GM18873 (cell line): ENCODE measurements around the gene MUS81.
"Not testable (repeated sequence)": the region's sequence is repeated elsewhere in the genome, so short reads cannot be mapped to it uniquely, and the experiment has no call there.

Experiments used
- ATAC-seq: cut with Tn5 transposase; IDR thresholded peaks from one replicate; pipeline ENCODE4 v1.9.1; 2021; ENCODE audit warnings: mild to moderate bottlenecking, moderate library complexity, moderate number of reproducible peaks; ENCODE audit not compliant: unreplicated experiment, low FRiP score

Gene MUS81

GRCh38 chr11:65888163-65888814 lies 28.1 kb downstream of the MUS81 start, which contains the start of gene FIBP:
Gene FIBP, minus strand, starts transcription at chr11:65888471. Its CDS starts 53 bp downstream, at chr11:65888418.
- peak; percentile 29 for ATAC-seq

DNA sequence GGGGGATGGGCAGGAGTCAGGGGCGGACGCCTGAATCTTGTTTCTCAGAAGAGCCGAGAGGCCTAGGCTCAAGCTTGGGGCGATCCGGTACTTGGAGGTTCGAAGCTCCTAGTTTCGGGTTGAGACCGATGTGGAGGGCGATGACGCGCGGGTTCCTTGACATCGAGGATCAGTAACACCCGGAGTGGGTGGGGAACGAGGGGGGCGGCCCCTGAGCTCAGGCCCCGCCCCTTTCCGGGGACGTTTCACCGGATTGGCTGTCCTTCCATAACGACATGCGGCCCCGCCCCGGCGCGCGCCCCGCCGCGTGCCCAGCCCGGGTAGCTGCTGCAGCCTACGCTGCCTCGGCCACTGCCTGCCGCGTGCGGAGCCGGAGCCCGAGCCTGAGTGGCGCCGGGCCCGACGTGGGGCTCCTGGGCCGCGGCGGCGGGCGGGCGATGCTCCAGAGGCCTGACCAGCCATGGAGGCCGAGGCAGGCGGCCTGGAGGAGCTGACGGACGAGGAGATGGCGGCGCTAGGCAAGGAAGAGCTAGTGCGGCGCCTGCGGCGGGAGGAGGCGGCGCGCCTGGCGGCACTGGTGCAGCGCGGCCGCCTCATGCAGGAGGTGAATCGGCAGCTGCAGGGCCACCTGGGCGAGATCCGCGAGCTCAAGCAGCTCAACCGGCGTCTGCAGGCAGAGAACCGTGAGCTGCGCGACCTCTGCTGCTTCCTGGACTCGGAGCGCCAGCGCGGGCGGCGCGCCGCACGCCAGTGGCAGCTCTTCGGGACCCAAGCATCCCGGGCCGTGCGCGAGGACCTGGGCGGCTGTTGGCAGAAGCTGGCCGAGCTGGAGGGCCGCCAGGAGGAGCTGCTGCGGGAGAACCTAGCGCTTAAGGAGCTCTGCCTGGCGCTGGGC lies 30.3 kb downstream of the MUS81 start, which contains the start of gene CCDC85B:
TSS of gene CCDC85B (plus strand) at position 350 of the 895 bp plus-strand sequence. CDS start at position 461, 111 bp downstream.
- peak; percentile 46 for ATAC-seq

GRCh38 chr11:65891219-65892136 lies 31.2 kb downstream of the MUS81 start:
- ATAC-seq: no peak

GRCh38 chr11:65892137-65892540 lies 31.9 kb downstream of the MUS81 start:
- not testable (repeated sequence) for ATAC-seq

GRCh38 chr11:65892661-65893317 lies 32.6 kb downstream of the MUS81 start:
- ATAC-seq: no peak

GRCh38 chr11:65894034-65894591 lies 33.9 kb downstream of the MUS81 start:
- ATAC-seq: no peak

GRCh38 chr11:65895482-65895981 lies 35.3 kb downstream of the MUS81 start:
- no peak for ATAC-seq

- no peak for ATAC-seq
Measured at GRCh38 chr11:65896034-65896999, 36.1 kb downstream of the MUS81 start.

GRCh38 chr11:65897020-65897471 lies 36.8 kb downstream of the MUS81 start:
- no peak for ATAC-seq

GRCh38 chr11:65898656-65899355 lies 38.6 kb downstream of the MUS81 start:
- no peak for ATAC-seq

GRCh38 chr11:65899356-65900124 lies 39.3 kb downstream of the MUS81 start:
- ATAC-seq: no peak

DNA sequence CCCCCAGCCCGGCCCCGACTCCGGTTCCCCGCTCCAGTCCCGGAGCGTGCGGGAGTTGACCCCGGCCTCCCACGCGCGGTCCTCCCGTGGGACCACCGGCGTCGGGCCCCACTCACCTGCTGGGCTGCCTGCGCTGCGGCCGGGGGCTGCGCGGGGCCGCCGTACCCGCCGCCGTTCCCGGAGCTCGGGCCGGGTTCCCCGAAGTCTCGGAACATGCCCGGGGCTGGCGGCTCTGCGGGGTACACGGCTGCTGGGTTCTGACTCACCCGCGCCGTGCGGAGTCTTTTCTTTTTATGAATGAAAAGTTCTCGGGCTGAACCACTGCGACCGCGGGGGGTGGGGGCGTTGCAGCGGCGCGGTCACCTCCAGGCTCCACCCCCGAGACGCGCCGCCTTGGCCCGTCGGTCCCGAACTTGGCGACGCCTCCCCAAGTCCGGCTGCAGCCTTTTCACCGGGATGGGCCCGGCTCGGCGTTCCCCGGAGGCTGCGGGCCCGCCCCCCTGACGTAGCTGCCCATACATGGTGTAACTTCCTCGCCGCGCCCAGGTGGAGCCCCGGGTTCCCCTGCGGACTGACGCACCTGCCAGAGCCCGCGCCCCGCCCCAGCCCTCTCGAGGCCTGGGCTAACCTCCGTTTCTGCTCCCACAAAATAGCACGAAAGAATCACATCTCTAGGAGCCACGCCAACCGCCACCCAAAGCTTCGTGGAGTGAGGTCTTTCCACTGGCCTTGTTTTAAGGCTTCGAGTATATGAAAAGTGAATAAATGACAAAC lies 40.1 kb downstream of the MUS81 start, which contains the start of gene FOSL1:
TSS of gene FOSL1 (minus strand) at position 264 of the 774 bp plus-strand sequence. CDS start at position 215, 49 bp downstream.
- peak; percentile 54 for ATAC-seq

DNA sequence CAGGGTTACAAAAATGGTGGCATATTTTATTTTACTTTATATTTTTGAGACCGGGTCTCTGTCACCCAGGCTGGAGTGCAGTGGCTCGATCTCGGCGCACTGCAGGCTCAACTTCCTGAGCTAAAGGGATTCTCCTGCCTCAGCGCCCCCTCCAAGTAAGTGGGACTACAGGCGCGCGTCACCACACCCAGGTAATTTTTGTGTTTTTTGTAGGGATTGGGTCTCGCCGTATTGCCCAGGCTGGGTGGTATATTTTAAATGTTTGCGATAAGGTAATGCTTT lies 40.6 kb downstream of the MUS81 start:
- ATAC-seq: no peak

DNA sequence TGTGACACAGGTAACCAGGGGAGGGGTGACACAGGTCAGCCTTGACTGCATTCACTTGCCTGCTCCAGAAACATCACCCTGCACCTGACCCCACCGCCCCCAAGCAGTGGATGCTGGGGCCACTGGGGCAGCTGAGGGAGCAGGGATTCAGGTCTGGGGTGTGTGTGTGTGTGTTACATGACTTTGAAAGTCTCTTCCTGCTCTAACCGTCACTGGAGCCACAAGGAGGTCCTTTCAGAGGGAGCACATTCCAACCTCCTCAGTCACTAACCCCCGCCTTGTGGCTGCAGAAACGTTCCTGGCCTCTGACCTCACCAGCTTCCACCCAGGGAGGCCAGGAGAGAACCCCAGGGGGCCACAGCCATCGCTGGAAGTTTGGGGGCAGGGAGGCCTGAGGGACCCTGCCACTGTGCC lies 42.8 kb downstream of the MUS81 start:
- no peak for ATAC-seq

DNA sequence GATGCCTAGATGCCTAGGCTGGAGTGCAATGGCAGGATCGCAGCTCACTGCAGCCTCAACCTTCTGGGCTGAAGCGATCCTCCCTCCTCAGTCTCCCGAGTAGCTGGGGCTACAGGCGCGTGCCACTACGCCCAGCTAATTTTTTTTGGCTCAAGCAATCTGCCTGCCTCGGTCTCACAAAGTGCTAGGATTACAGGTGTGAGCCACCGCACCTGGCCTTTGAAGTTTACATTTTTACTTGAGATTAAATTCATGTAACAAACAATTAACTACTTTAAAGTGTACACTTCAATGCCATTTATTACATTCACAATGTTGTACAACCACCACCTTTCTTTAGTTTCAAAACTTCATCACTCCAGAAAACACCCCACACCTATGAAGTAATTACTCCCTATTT lies 43.5 kb downstream of the MUS81 start:
- ATAC-seq: no peak

GRCh38 chr11:65906602-65907001 lies 46.4 kb downstream of the MUS81 start:
- ATAC-seq: no peak
